Measurements from ENCODE around the gene LGR4.

LGR4 gene

GRCh38 chr11:27406498-27407354, 65.9 kb downstream of the LGR4 start:
- H3K4me3 ChIP-seq (ENCODE audit: low read depth, low read length): no peak overlapping the region
- TF ChIP-seq CTCF (IDR thresholded peaks at IDR 0.05; ENCODE audit: low read depth, low read length): no peak

GRCh38 chr11:27405134-27405533, 67.5 kb downstream of the LGR4 start:
- no peak for TF ChIP-seq CTCF (IDR thresholded peaks at IDR 0.05; ENCODE audit: low read depth, low read length)
- no peak overlapping the region for H3K4me3 ChIP-seq (ENCODE audit: low read depth, low read length)

- H3K4me3 ChIP-seq (ENCODE audit: low read depth, low read length): no peak overlapping the region
- TF ChIP-seq CTCF (IDR thresholded peaks at IDR 0.05; ENCODE audit: low read depth, low read length): no peak
Observed at GRCh38 chr11:27404427-27404826, 68.2 kb downstream of the LGR4 start.

- H3K4me3 ChIP-seq (ENCODE audit: low read depth, low read length): no peak overlapping the region
- TF ChIP-seq CTCF (IDR thresholded peaks at IDR 0.05; ENCODE audit: low read depth, low read length): no peak
Observed at GRCh38 chr11:27403195-27403594, 69.4 kb downstream of the LGR4 start.

- TF ChIP-seq CTCF (IDR thresholded peaks at IDR 0.05; ENCODE audit: low read depth, low read length): no peak
- no peak overlapping the region for H3K4me3 ChIP-seq (ENCODE audit: low read depth, low read length)
Observed at GRCh38 chr11:27402450-27402849, 70.1 kb downstream of the LGR4 start.

GRCh38 chr11:27401833-27402316, 70.7 kb downstream of the LGR4 start:
- TF ChIP-seq CTCF (IDR thresholded peaks at IDR 0.05; ENCODE audit: low read depth, low read length): no peak
- no peak overlapping the region for H3K4me3 ChIP-seq (ENCODE audit: low read depth, low read length)

- no peak for TF ChIP-seq CTCF (IDR thresholded peaks at IDR 0.05; ENCODE audit: low read depth, low read length)
Observed at GRCh38 chr11:27401280-27401832, 71.2 kb downstream of the LGR4 start.

More at GRCh38 chr11:27401280-27401832, 71.2 kb downstream of the LGR4 start:
- no peak overlapping the region for H3K4me3 ChIP-seq (ENCODE audit: low read depth, low read length)

Measured in WI38 (cell line).